Measurements from ENCODE around the gene PA2G4. TPM values are rescaled to one million over a fixed set of nuclear protein-coding genes. Genes with fewer than 3 reads are reported as not detected.

The PA2G4 gene
- total and polyA plus RNA-seq, 5 donors: 65.5 to 77.6 (median 73.3) TPM

DNA sequence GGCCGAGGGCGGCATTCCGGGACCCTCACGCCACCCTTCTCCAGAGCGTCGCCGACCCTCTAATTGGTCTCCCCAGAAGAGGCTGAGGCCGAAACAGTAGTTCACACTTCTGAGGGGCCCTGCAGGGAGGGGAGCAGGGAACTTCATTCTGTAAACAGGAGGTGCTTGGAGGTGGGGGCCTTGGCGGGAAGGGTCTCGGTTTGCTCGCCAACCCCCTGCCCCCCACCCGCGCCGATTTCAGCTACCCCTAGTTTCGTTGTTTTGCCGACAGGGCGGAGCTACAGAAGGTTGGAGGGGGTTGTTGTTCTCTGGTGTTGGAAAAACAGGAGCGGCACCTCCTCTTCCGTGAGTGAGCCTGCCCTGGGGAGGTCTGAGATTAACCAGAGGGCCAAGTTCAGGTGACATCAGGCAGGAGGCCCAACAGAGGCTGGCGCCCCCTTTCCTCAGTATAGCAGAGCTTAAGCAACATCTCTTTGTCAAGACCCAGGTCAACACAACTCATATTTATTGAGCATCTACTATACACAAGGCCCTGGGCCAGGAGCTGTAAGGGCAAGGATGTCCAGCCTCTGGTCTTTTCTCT, 23.7 kb upstream of the PA2G4 start:
- ATAC-seq (peak; percentile 1), DNase-seq (no peak)
- 29% methylated on average over 20 of the region's 20 CpGs for WGBS
- no peaks in the 10 kb centered on the region for H3K9me3 ChIP-seq (ENCODE audit: control insufficient read depth, low read length)
- intact Hi-C loops (cut with DNase I): no loop called here
- H3K4me3 ChIP-seq (ENCODE audit: low read length): peak overlapping the region; percentile 64
- peaks cover 4% of the 10 kb centered on the region for H3K4me1 ChIP-seq (ENCODE audit: control insufficient read depth, insufficient read depth, low read length)
- H3K27me3 ChIP-seq (ENCODE audit: control insufficient read depth, insufficient read depth): no peaks in the 10 kb centered on the region
- no peak overlapping the region for H3K27ac ChIP-seq (ENCODE audit: low read length)

DNA sequence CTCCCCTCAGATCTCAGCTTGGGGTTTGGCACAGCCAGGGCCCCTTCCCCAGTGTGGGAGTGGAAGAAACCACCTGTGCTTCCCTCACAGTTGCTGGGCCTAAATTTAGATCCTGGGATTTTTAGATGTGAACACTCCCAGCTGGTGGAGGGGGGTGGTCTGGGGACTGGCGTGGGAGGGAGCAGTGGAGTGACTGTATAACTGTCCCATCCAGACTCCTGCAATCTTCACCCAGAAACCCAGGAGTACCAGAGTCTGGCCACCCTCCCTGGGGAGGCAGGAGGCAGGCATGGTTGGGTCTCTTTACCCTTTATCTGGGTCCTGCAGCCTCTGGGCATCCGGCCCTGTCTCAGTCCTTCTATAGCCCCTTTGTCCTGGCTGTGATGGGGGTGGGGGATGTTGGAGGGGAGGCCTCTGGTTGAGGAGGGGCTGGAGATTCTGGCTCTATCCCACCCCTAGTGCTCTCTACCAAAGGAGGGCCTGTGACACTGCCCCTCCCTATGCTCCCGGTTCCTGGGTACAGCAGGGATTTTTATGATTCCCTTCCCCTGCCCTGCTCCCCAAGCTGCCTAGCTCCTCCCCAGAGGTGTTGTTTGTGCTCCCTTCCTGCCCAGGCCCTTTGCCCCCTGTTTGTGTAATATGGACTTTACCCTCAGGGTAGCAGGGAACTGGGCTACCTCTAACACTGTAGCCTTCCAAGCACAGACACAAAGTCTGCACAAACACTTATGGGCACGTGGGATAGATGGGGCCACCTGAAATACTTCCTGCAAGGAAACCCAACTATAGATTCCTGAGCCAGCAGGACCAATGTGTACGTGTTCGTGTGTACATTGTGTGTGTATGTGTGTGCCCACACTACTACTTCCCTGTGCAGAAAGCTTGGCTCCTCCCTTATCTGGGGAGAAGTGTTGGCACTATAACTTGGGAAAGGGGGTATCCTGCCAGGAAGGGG, 22.7 kb upstream of the PA2G4 start:
- H3K4me3 ChIP-seq (ENCODE audit: low read length): no peak overlapping the region
- H3K27ac ChIP-seq (ENCODE audit: low read length): no peak overlapping the region
- H3K27me3 ChIP-seq (ENCODE audit: control insufficient read depth, insufficient read depth): no peaks in the 10 kb centered on the region
- ATAC-seq (no peak), DNase-seq (peak in 1 of 3 donors; percentile 50)
- H3K9me3 ChIP-seq (ENCODE audit: control insufficient read depth, low read length): no peaks in the 10 kb centered on the region
- WGBS: 46% methylated on average over 6 of the region's 6 CpGs
- peaks cover 4% of the 10 kb centered on the region for H3K4me1 ChIP-seq (ENCODE audit: control insufficient read depth, insufficient read depth, low read length)
- intact Hi-C loops (cut with DNase I): no loop called here

DNA sequence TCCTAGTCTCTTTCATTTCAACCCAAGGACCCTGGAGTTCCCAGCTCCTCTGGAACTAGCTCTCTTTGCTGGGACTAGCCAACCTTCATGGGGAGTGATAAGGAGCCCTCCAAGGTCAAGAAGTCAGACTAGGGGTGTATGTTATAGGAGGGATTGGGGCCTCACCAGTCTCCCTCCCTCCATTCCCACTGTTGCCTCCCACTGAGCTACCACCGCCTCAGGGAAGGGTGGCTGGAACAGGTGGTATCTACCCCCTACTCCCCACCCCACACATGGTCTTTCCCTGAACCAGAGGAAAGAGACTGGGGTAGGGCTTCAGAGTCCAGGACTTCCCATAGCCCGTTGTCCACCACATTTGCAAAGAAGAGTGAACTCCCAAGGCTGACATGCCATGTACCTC, 22.0 kb upstream of the PA2G4 start:
- Histone ChIP-seq H3K9me3 (ENCODE audit: control insufficient read depth, low read length) (no peaks in the 10 kb centered on the region), H3K4me3 (ENCODE audit: low read length) (no peak overlapping the region), H3K27me3 (ENCODE audit: control insufficient read depth, insufficient read depth) (no peaks in the 10 kb centered on the region), H3K27ac (ENCODE audit: low read length) (no peak overlapping the region), H3K4me1 (ENCODE audit: control insufficient read depth, insufficient read depth, low read length) (peaks cover 4% of the 10 kb centered on the region)
- DNase-seq (no peak), ATAC-seq (no peak)
- intact Hi-C loops (cut with DNase I): no loop called here
- 87% methylated on average over 2 of the region's 2 CpGs for WGBS

DNA sequence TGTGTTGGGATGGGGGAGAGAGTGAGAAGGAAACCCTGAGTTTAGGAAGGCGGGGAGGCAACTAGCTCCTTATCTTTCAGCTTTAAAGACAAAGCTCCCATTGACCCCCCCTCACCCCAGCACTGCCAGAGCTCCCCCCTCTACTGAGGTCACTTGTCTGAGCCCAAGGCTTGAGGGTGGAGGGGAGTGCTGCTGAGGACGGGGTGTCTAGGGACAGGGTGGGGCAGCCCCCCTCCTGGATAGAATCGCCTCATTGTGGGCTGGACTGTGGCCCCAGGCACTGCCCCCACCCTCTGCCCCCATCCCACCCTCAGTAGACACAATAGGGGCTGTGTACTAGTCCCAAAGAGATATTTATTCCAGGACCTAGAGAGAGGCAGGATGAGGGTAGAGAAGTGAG, 21.4 kb upstream of the PA2G4 start:
- DNase-seq (peak; percentile 31 to 57 (median 51)), ATAC-seq (no peak)
- H3K9me3 ChIP-seq (ENCODE audit: control insufficient read depth, low read length): no peaks in the 10 kb centered on the region
- H3K27ac ChIP-seq (ENCODE audit: low read length): no peak overlapping the region
- peaks cover 4% of the 10 kb centered on the region for H3K4me1 ChIP-seq (ENCODE audit: control insufficient read depth, insufficient read depth, low read length)
- H3K27me3 ChIP-seq (ENCODE audit: control insufficient read depth, insufficient read depth): no peaks in the 10 kb centered on the region
- intact Hi-C loops (cut with DNase I): no loop called here
- no peak overlapping the region for H3K4me3 ChIP-seq (ENCODE audit: low read length)
- 50% methylated on average over 3 of the region's 3 CpGs for WGBS

DNA sequence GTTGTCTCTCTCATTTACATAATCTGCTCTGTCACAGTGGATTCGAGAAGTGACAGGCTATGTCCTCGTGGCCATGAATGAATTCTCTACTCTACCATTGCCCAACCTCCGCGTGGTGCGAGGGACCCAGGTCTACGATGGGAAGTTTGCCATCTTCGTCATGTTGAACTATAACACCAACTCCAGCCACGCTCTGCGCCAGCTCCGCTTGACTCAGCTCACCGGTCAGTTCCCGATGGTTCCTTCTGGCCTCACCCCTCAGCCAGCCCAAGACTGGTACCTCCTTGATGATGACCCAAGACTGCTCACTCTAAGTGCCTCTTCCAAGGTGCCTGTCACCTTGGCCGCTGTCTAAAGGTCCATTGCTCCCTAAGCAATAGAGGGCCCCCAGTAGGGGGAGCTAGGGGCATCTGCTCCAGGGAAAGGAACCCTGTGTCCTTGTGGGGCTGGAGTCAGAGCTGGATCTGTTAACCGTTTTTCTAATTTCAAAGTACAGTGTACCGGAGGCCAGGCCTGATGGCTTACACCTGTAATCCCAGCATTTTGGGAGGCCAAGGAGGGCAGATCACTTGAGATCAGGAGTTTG, 19.3 kb upstream of the PA2G4 start:
- H3K27me3 ChIP-seq (ENCODE audit: control insufficient read depth, insufficient read depth): no peaks in the 10 kb centered on the region
- intact Hi-C loops (cut with DNase I): no loop called here
- ATAC-seq: no peak
- no peak for DNase-seq
- no peaks in the 10 kb centered on the region for H3K9me3 ChIP-seq (ENCODE audit: control insufficient read depth, low read length)
- WGBS: 86% methylated on average over 15 of the region's 15 CpGs
- H3K27ac ChIP-seq (ENCODE audit: low read length): no peak overlapping the region
- H3K4me3 ChIP-seq (ENCODE audit: low read length): no peak overlapping the region
- peaks cover 4% of the 10 kb centered on the region for H3K4me1 ChIP-seq (ENCODE audit: control insufficient read depth, insufficient read depth, low read length)

DNA sequence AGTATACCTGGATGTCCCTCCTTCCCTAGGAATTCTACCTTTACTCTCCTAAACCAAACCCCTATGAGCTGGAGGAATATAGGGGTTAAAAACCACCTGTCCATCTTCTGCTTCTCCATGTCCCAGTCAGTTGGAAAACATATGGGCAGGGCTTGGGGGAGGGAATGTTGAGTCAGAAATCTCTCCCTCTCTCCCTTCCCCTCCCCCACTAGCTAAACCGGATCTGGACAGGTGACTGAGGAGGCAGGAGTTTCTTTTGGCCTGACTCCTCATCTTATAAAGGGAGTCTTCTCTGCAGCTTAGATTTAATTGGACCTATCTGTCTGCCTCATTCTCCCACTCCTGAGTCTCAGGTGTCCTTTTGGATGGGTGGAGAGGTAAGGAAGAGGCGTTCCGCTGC, 18.3 kb upstream of the PA2G4 start:
- Histone ChIP-seq H3K4me3 (ENCODE audit: low read length) (no peak overlapping the region), H3K27me3 (ENCODE audit: control insufficient read depth, insufficient read depth) (no peaks in the 10 kb centered on the region), H3K9me3 (ENCODE audit: control insufficient read depth, low read length) (no peaks in the 10 kb centered on the region), H3K27ac (ENCODE audit: low read length) (no peak overlapping the region), H3K4me1 (ENCODE audit: control insufficient read depth, insufficient read depth, low read length) (no peaks in the 10 kb centered on the region)
- DNase-seq (no peak), ATAC-seq (no peak)
- intact Hi-C loops (cut with DNase I): no loop called here
- WGBS: 85% methylated on average over 3 of the region's 3 CpGs

DNA sequence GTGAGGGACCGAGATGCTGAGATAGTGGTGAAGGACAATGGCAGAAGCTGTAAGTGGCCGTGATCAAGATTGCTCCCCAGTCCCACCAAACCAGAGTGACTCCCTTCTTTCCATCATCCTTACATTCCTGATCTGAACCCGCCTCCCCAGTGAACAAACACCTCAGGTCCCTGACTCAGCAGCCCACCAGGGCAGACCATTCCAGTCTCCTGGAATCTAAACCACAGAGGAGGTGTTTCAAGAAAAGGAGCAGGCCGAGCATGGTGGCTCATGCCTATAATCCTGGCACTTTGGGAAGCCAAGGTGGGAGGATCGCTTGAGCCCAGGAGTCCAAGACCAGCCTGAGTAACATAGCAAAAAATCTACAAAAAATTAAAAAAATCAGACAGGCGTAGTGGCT, 17.8 kb upstream of the PA2G4 start:
- Histone ChIP-seq H3K27ac (ENCODE audit: low read length) (no peak overlapping the region), H3K4me1 (ENCODE audit: control insufficient read depth, insufficient read depth, low read length) (no peaks in the 10 kb centered on the region), H3K27me3 (ENCODE audit: control insufficient read depth, insufficient read depth) (no peaks in the 10 kb centered on the region), H3K4me3 (ENCODE audit: low read length) (no peak overlapping the region), H3K9me3 (ENCODE audit: control insufficient read depth, low read length) (no peaks in the 10 kb centered on the region)
- intact Hi-C loops (cut with DNase I): no loop called here
- no peak for ATAC-seq
- WGBS: 82% methylated on average over 6 of the region's 6 CpGs
- no peak for DNase-seq

DNA sequence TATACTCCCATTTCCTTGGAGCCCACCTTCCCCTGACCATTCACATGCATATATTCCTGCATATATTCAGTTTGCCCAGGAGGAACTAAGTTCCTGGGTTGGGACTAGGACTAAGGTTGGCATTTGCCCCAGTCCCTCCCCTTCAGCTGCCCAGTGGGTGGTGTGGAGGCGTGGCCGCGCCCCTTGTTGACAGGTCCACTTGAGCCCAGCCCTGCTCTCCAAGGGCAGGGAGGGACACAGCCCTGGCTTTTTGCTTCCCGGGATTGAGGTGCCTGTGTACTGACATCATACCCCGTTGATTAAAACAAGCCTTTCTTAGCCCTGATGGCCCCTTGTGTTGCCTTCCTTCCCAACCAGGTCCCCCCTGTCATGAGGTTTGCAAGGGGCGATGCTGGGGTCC, 17.1 kb upstream of the PA2G4 start:
- no peaks in the 10 kb centered on the region for H3K27me3 ChIP-seq (ENCODE audit: control insufficient read depth, insufficient read depth)
- ATAC-seq (peak; percentile 84 to 93), DNase-seq (peak; percentile 84 to 92 (median 91))
- intact Hi-C loops (cut with DNase I): no loop called here
- H3K9me3 ChIP-seq (ENCODE audit: control insufficient read depth, low read length): no peaks in the 10 kb centered on the region
- H3K4me1 ChIP-seq (ENCODE audit: control insufficient read depth, insufficient read depth, low read length): no peaks in the 10 kb centered on the region
- no peak overlapping the region for H3K27ac ChIP-seq (ENCODE audit: low read length)
- 63% methylated on average over 6 of the region's 6 CpGs for WGBS
- no peak overlapping the region for H3K4me3 ChIP-seq (ENCODE audit: low read length)

DNA sequence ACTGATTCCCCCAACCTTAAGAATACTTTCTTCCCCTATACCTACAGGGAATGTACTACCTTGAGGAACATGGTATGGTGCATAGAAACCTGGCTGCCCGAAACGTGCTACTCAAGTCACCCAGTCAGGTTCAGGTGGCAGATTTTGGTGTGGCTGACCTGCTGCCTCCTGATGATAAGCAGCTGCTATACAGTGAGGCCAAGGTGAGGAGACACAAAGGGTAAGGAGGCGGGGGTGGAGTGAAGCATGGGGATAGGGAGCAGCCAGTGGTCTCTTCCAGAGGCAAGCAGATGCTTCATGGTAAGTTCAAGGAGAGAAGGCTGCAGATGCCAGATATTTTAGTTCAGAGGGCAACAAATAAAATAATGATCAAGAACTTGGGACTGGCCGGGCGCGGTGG, 6.6 kb upstream of the PA2G4 start:
- ATAC-seq (no peak), DNase-seq (no peak)
- intact Hi-C loops (cut with DNase I): no loop called here
- Histone ChIP-seq H3K4me3 (ENCODE audit: low read length) (no peak overlapping the region), H3K27me3 (ENCODE audit: control insufficient read depth, insufficient read depth) (no peaks in the 10 kb centered on the region), H3K9me3 (ENCODE audit: control insufficient read depth, low read length) (no peaks in the 10 kb centered on the region), H3K4me1 (ENCODE audit: control insufficient read depth, insufficient read depth, low read length) (no peaks in the 10 kb centered on the region), H3K27ac (ENCODE audit: low read length) (no peak overlapping the region)
- 89% methylated on average over 6 of the region's 6 CpGs for WGBS

DNA sequence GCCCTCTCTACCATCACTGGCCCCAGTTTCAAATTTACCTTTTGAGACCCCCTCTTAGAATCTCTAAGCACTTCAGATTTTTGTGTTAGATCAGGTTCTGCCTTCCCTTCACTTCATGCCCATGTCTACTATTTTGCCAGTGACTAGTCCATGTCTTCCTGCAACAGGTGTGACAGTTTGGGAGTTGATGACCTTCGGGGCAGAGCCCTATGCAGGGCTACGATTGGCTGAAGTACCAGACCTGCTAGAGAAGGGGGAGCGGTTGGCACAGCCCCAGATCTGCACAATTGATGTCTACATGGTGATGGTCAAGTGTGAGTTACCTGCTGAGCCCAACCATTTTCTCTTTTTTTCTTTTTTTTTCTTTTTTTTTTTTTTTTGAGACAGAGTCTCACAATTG, 5.8 kb upstream of the PA2G4 start:
- Histone ChIP-seq H3K27ac (ENCODE audit: low read length) (no peak overlapping the region), H3K4me1 (ENCODE audit: control insufficient read depth, insufficient read depth, low read length) (no peaks in the 10 kb centered on the region), H3K9me3 (ENCODE audit: control insufficient read depth, low read length) (no peaks in the 10 kb centered on the region), H3K4me3 (ENCODE audit: low read length) (no peak overlapping the region), H3K27me3 (ENCODE audit: control insufficient read depth, insufficient read depth) (no peaks in the 10 kb centered on the region)
- DNase-seq: no peak
- WGBS: 83% methylated on average over 3 of the region's 3 CpGs
- intact Hi-C loops (cut with DNase I): no loop called here
- no peak for ATAC-seq

DNA sequence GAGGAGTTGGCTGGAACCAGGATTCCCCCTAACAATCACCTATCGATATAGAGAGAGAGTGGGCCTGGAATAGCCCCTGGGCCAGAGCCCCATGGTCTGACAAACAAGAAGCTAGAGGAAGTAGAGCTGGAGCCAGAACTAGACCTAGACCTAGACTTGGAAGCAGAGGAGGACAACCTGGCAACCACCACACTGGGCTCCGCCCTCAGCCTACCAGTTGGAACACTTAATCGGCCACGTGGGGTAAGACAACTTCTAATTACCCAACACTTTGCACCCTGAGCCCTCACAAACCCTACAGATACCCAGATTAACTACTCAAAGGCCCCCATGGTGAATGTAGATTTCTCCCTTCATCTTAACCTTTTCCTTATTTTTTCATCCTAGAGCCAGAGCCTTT, 4.6 kb upstream of the PA2G4 start:
- H3K4me1 ChIP-seq (ENCODE audit: control insufficient read depth, insufficient read depth, low read length): no peaks in the 10 kb centered on the region
- no peaks in the 10 kb centered on the region for H3K9me3 ChIP-seq (ENCODE audit: control insufficient read depth, low read length)
- H3K27ac ChIP-seq (ENCODE audit: low read length): no peak overlapping the region
- no peak overlapping the region for H3K4me3 ChIP-seq (ENCODE audit: low read length)
- H3K27me3 ChIP-seq (ENCODE audit: control insufficient read depth, insufficient read depth): no peaks in the 10 kb centered on the region
- no peak for DNase-seq
- no peak for ATAC-seq
- WGBS: 87% methylated on average over 4 of the region's 4 CpGs
- intact Hi-C loops (cut with DNase I): no loop called here

All from right cardiac atrium (tissue), 5 donors.